ENCODE data around the gene CMAS.
"Not testable (repeated sequence)": the region's sequence is repeated elsewhere in the genome, so short reads cannot be mapped to it uniquely, and the experiment has no call there.

CMAS gene

GRCh38 chr12:22046090-22046967 lies at the start of gene CMAS:
CMAS (plus strand) TSS chr12:22046218; CDS start chr12:22046304, 86 bp downstream.
- DNase-seq, result no peak

- no peak for DNase-seq
Observed at GRCh38 chr12:21998295-21998694, 47.7 kb upstream of the CMAS start.

GRCh38 chr12:21998782-21999181 lies 47.2 kb upstream of the CMAS start:
- DNase-seq, result no peak

GRCh38 chr12:22002430-22002829 lies 43.6 kb upstream of the CMAS start:
- no peak for DNase-seq

GRCh38 chr12:22007794-22008193 lies 38.2 kb upstream of the CMAS start:
- not testable (repeated sequence) for DNase-seq

- no peak for DNase-seq
Observed at GRCh38 chr12:22008196-22008595, 37.8 kb upstream of the CMAS start.

GRCh38 chr12:22014041-22014782 lies 31.8 kb upstream of the CMAS start:
- DNase-seq, result no peak

- no peak for DNase-seq
Observed at GRCh38 chr12:22014783-22015144, 31.3 kb upstream of the CMAS start.

GRCh38 chr12:22016982-22017381 lies 29.0 kb upstream of the CMAS start:
- DNase-seq, result no peak

- no peak for DNase-seq
Observed at GRCh38 chr12:22018860-22019259, 27.2 kb upstream of the CMAS start.

- not testable (repeated sequence) for DNase-seq
Observed at GRCh38 chr12:22023489-22023888, 22.5 kb upstream of the CMAS start.

- DNase-seq, result no peak
Observed at GRCh38 chr12:22029491-22029890, 16.5 kb upstream of the CMAS start.

- no peak for DNase-seq
Observed at GRCh38 chr12:22029991-22030390, 16.0 kb upstream of the CMAS start.

- DNase-seq, result no peak
Observed at GRCh38 chr12:22032732-22033131, 13.3 kb upstream of the CMAS start.

GRCh38 chr12:22034709-22035506 lies 11.1 kb upstream of the CMAS start:
- no peak for DNase-seq

GRCh38 chr12:22037947-22038346 lies 8.1 kb upstream of the CMAS start:
- no peak for DNase-seq

- no peak for DNase-seq
Observed at GRCh38 chr12:22038734-22039133, 7.3 kb upstream of the CMAS start.

- no peak for DNase-seq
Observed at GRCh38 chr12:22039361-22039760, 6.7 kb upstream of the CMAS start.

- peak; percentile 80 for DNase-seq
Observed at GRCh38 chr12:22042976-22043669, 2.9 kb upstream of the CMAS start.

GRCh38 chr12:22043943-22044342 lies 2.1 kb upstream of the CMAS start:
- no peak for DNase-seq

GRCh38 chr12:22044391-22044790 lies 1.6 kb upstream of the CMAS start:
- DNase-seq, result no peak

GRCh38 chr12:22046968-22047390 lies 961 bp downstream of the CMAS start:
- DNase-seq, result no peak

- no peak for DNase-seq
Observed at GRCh38 chr12:22047494-22047893, 1.5 kb downstream of the CMAS start.

Data from SIG-M5 (cell line).